Thoracic aorta (tissue), 2 donors: ENCODE measurements around the gene UBE2O. TPM values are rescaled to one million over a fixed set of nuclear protein-coding genes. Genes with fewer than 3 reads are reported as not detected.
A peak's percentile ranks its signal among the peaks of the same experiment; 100 is the strongest.

Source experiments
- ATAC-seq: fragments of 150-250 bp; one replicate; pipeline ENCODE4 v1.8.0; 2017; ENCODE audit warnings: low read depth; ENCODE audit not compliant: insufficient number of reproducible peaks, low FRiP score
- DNase-seq: peaks from one replicate; pipeline ENCODE4 v3.0.0-alpha.2; 2020; ENCODE audit warnings: low spot score
- H3K27ac ChIP-seq, 2 donors: fragments of 200-600 bp; sonication (generic); 1 replicate in 1 of 2; 2 replicates in 1 of 2; pipeline ENCODE4 v1.5.1; 2016; ENCODE audit warnings: mild to moderate bottlenecking in 2 of 2, moderate library complexity in 2 of 2
- H3K27me3 ChIP-seq: fragments of 200-600 bp; sonication (generic); replicated peaks from 2 replicates; pipeline ENCODE4 v1.6.0; 2016; ENCODE audit warnings: mild to moderate bottlenecking; ENCODE audit not compliant: insufficient read depth
- H3K36me3 ChIP-seq: fragments of 200-600 bp; sonication (generic); one replicate; pipeline ENCODE4 v1.5.1; 2016
- H3K4me1 ChIP-seq, 2 donors: fragments of 200-600 bp; sonication (generic); 1 replicate in 1 of 2; 2 replicates in 1 of 2; pipeline versions ENCODE4 v1.5.1 to v1.6.0; 2016; ENCODE audit warnings: low read depth in 2 of 2, mild to moderate bottlenecking in 1 of 2; ENCODE audit not compliant: control insufficient read depth in 1 of 2
- H3K4me3 ChIP-seq: fragments of 200-600 bp; sonication (generic); 2 replicates; pipeline ENCODE4 v1.5.1; 2016; ENCODE audit warnings: mild to moderate bottlenecking
- H3K9me3 ChIP-seq: fragments of 200-600 bp; sonication (generic); 2 replicates; pipeline ENCODE4 v1.5.1; 2016
- CTCF ChIP-seq: fragments of 200-600 bp; sonication (generic); IDR thresholded peaks from one replicate; pipeline ENCODE4 v1.5.1; 2019; ENCODE audit warnings: antibody characterized with exemption
- total RNA-seq, 2 donors: library from RNA; depleted of rRNA; stranded (reverse); fragments of >200 nt; gene quantifications; one replicate each; pipeline versions ENCODE4 v1.1.0 to v1.2.3, GENCODE V29; 2016

UBE2O gene
- total RNA-seq, 2 donors from 2014 or later = 16.4 to 31.1 TPM

DNA sequence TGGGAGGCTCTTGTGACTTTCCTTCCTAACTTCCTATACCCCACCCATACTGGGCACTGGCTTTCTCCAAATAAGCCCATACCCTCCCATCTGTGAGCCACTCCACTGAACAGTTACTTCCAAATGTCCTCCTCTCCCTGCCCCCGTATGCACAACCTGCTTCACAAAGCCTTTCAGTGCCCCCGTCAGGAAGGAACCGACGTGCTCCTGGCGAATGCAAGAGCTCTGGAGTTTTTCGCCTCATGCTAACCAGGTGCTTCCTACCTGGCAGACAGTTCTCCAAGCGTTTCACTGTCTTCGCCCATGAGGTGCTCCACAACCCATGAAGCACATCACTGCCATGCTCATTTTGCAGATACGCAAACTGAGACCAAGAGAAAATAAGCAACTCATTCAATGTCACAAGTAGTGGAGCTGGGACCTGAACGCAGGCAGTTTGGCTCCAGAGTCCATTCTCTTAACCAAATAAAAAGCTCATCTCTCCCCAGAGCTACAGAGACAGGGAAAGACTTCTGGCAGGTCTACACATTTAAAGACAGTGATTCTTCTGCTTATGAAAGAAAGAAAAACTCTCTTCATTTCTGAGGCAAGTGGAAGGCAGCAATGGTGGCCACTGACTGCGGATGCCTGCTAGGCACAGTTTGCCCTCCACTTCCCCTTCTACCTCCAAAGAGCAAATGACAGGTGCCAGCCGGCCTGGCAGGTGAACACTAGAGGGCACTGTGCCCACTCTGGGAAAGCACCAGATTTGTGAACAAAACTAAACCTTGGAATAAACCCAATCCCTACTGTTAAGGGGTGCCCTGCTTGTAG is 44.7 kb downstream of the UBE2O start:
- DNase-seq = no peak
- TF ChIP-seq CTCF = peak; percentile 51
- peaks cover 7% of the 10 kb centered on the region for H3K36me3 ChIP-seq
- peaks cover 3 to 17% of the 10 kb centered on the region in 2 donors for H3K4me1 ChIP-seq
- no peaks in the 10 kb centered on the region for H3K27me3 ChIP-seq
- no peak overlapping the region for H3K27ac ChIP-seq
- H3K4me3 ChIP-seq = no peak overlapping the region
- H3K9me3 ChIP-seq = no peaks in the 10 kb centered on the region
- ATAC-seq = no peak

DNA sequence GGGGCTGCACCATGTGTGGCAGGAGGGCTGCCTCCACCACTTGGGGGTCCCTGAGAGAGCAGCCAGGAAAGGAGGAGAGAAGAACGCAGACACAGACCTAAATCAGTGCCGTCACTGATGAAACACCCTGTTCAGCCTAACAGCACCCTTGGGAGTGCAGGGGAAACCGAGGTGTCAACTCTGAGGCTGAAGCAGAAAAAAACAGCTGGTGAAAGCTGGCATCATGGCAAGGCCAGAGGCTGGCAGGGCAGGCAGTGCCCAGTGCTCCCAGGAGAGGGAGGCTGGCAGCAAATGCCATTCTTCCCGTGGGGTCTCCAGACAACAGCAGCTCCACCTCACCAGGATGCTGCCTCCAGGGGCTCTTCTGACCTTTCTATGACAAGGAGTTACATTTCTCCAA is 45.4 kb downstream of the UBE2O start:
- TF ChIP-seq CTCF = no peak
- no peak overlapping the region for H3K27ac ChIP-seq
- DNase-seq (no peak), ATAC-seq (no peak)
- H3K36me3 ChIP-seq = peaks cover 8% of the 10 kb centered on the region
- H3K9me3 ChIP-seq = no peaks in the 10 kb centered on the region
- H3K27me3 ChIP-seq = no peaks in the 10 kb centered on the region
- no peak overlapping the region for H3K4me3 ChIP-seq
- H3K4me1 ChIP-seq = peaks cover 3 to 17% of the 10 kb centered on the region in 2 donors

- Histone ChIP-seq H3K27me3 (no peaks in the 10 kb centered on the region), H3K9me3 (no peaks in the 10 kb centered on the region), H3K4me3 (no peak overlapping the region), H3K36me3 (peaks cover 16% of the 10 kb centered on the region), H3K4me1 (peaks cover 3 to 17% of the 10 kb centered on the region in 2 donors), H3K27ac (no peak overlapping the region)
- ATAC-seq (no peak), DNase-seq (no peak)
- no peak for TF ChIP-seq CTCF
Observed at GRCh38 chr17:76405967-76406647, 46.8 kb downstream of the UBE2O start.

DNA sequence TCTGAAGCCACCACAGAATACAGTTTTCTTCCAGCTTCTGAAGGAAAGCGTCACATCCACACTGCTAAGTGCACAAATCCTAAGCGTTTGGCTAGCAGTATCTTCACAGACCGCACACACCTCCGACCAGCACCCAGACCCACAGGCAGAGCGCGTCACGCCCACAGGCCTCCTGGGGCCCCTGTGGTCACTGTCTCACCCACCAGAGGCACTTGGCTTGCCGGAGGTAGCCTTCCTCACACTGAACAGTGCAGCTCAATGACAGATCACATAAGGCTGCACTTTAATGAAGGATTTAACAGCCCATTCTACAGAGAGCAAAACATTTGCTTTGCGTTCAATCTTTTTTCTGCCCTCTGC is 47.4 kb downstream of the UBE2O start:
- H3K9me3 ChIP-seq = no peaks in the 10 kb centered on the region
- DNase-seq (no peak), ATAC-seq (no peak)
- H3K4me3 ChIP-seq = no peak overlapping the region
- no peaks in the 10 kb centered on the region for H3K27me3 ChIP-seq
- H3K27ac ChIP-seq = no peak overlapping the region
- peaks cover 21% of the 10 kb centered on the region for H3K36me3 ChIP-seq
- TF ChIP-seq CTCF = no peak
- peaks cover 3 to 17% of the 10 kb centered on the region in 2 donors for H3K4me1 ChIP-seq

- Histone ChIP-seq H3K4me1 (peaks cover 3 to 17% of the 10 kb centered on the region in 2 donors), H3K27ac (no peak overlapping the region), H3K9me3 (no peaks in the 10 kb centered on the region), H3K27me3 (no peaks in the 10 kb centered on the region), H3K36me3 (peaks cover 25% of the 10 kb centered on the region), H3K4me3 (no peak overlapping the region)
- no peak for ATAC-seq
- no peak for DNase-seq
- TF ChIP-seq CTCF = no peak
Observed at GRCh38 chr17:76404976-76405563, 47.9 kb downstream of the UBE2O start.
